Muscle layer of duodenum (tissue), 2 donors: ENCODE results near the gene BMERB1.

Source experiments
- H3K27ac ChIP-seq: one replicate; pipeline ENCODE4 v1.7.0; 2013; ENCODE audit warnings: mild to moderate bottlenecking, low read length
- H3K27me3 ChIP-seq: one replicate; pipeline ENCODE4 v1.7.0; 2013; ENCODE audit warnings: low read depth, mild to moderate bottlenecking, control low read depth, low read length
- H3K36me3 ChIP-seq, 2 donors: one replicate each; pipeline ENCODE4 v1.7.0; 2013; ENCODE audit warnings: low read length in 2 of 2, control low read depth in 1 of 2, mild to moderate bottlenecking in 1 of 2; ENCODE audit not compliant: insufficient read depth in 2 of 2, control insufficient read depth in 1 of 2
- H3K4me1 ChIP-seq, 2 donors: one replicate each; pipeline ENCODE4 v1.7.0; 2013; ENCODE audit warnings: low read length in 2 of 2, mild to moderate bottlenecking in 2 of 2, control low read depth in 1 of 2, moderate library complexity in 1 of 2; ENCODE audit not compliant: insufficient read depth in 2 of 2, control insufficient read depth in 1 of 2
- H3K4me3 ChIP-seq, 2 donors: one replicate each; pipeline ENCODE4 v1.7.0; 2013; ENCODE audit warnings: low read length in 2 of 2, low read depth in 1 of 2, mild to moderate bottlenecking in 1 of 2
- H3K9me3 ChIP-seq, 2 donors: one replicate each; pipeline ENCODE4 v1.7.0; 2013; ENCODE audit warnings: low read length in 2 of 2, control low read depth in 1 of 2, mild to moderate bottlenecking in 1 of 2; ENCODE audit not compliant: control insufficient read depth in 1 of 2
- donor health status: healthy.

BMERB1 gene

DNA sequence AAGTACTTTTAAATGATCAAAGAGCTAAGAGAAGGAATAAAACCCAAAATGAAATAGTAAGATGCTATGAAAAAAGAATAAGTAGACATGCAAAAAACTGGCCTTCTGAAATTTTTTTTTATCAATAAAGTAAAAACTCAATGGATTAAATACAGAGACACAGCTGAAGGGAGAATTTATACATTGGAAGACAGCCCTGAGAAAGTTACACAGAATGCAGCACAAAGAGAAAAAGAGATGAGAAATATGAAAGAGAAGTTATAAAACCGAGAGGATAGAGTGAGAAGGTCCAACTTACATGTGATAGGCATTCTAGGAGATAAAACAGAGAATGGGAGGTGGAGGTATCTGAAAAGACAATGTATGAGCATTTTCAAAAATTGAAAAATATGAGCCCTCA lies 151.6 kb downstream of the BMERB1 start:
- peaks cover 15 to 46% of the 10 kb centered on the region in 2 donors for H3K36me3 ChIP-seq
- no peak overlapping the region for H3K27ac ChIP-seq
- H3K27me3 ChIP-seq, result no peaks in the 10 kb centered on the region
- H3K4me3 ChIP-seq, result no peak overlapping the region
- peaks cover 0 to 3% of the 10 kb centered on the region in 2 donors for H3K9me3 ChIP-seq
- peaks cover 3 to 6% of the 10 kb centered on the region in 2 donors for H3K4me1 ChIP-seq

GRCh38 chr16:15586716-15587115 lies 152.3 kb downstream of the BMERB1 start:
- H3K27me3 ChIP-seq, result no peaks in the 10 kb centered on the region
- H3K27ac ChIP-seq, result no peak overlapping the region
- H3K36me3 ChIP-seq, result peaks cover 15 to 46% of the 10 kb centered on the region in 2 donors
- H3K9me3 ChIP-seq, result peaks cover 0 to 3% of the 10 kb centered on the region in 2 donors
- H3K4me3 ChIP-seq, result no peak overlapping the region
- peaks cover 3 to 6% of the 10 kb centered on the region in 2 donors for H3K4me1 ChIP-seq

GRCh38 chr16:15587152-15587825 lies 152.9 kb downstream of the BMERB1 start:
- Histone ChIP-seq H3K4me3 (no peak overlapping the region), H3K9me3 (peaks cover 0 to 3% of the 10 kb centered on the region in 2 donors), H3K27me3 (no peaks in the 10 kb centered on the region), H3K36me3 (peaks cover 15 to 40% of the 10 kb centered on the region in 2 donors), H3K4me1 (peaks cover 3 to 7% of the 10 kb centered on the region in 2 donors), H3K27ac (no peak overlapping the region)

GRCh38 chr16:15592324-15592723 lies 157.9 kb downstream of the BMERB1 start:
- no peak overlapping the region for H3K27ac ChIP-seq
- H3K4me3 ChIP-seq, result no peak overlapping the region
- H3K27me3 ChIP-seq, result no peaks in the 10 kb centered on the region
- peaks cover 3 to 10% of the 10 kb centered on the region in 2 donors for H3K4me1 ChIP-seq
- no peaks in the 10 kb centered on the region for H3K9me3 ChIP-seq
- peaks cover 12 to 36% of the 10 kb centered on the region in 2 donors for H3K36me3 ChIP-seq

- Histone ChIP-seq H3K36me3 (peaks cover 15 to 41% of the 10 kb centered on the region in 2 donors), H3K27ac (no peak overlapping the region), H3K4me3 (no peak overlapping the region), H3K4me1 (peaks cover 3 to 10% of the 10 kb centered on the region in 2 donors), H3K27me3 (no peaks in the 10 kb centered on the region), H3K9me3 (no peaks in the 10 kb centered on the region)
Measured at GRCh38 chr16:15593235-15593634, 158.8 kb downstream of the BMERB1 start.

GRCh38 chr16:15594711-15595320 lies 160.4 kb downstream of the BMERB1 start:
- H3K4me3 ChIP-seq, result no peak overlapping the region
- H3K27me3 ChIP-seq, result no peaks in the 10 kb centered on the region
- no peaks in the 10 kb centered on the region for H3K9me3 ChIP-seq
- no peak overlapping the region for H3K27ac ChIP-seq
- H3K4me1 ChIP-seq, result peaks cover 3 to 4% of the 10 kb centered on the region in 2 donors
- peaks cover 22 to 53% of the 10 kb centered on the region in 2 donors for H3K36me3 ChIP-seq

DNA sequence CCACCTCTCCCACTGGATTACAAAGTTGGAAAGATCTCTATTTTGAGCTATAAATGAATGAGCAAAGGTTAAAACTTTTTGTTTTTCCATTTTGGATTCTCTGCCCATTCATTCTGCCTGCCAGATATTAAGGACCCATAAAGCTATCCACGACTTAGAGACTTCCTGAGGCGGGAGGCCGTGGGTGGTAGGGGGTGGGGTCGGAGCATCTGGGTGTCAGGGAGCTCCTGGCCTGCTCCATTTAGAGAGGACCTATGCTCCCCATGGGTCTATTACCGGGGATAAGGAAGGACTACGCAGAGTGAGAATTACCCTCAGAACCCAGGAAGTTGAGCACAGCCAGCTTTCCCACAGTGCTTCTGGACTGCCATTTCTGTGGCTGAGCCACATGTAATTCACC lies 162.7 kb downstream of the BMERB1 start:
- no peaks in the 10 kb centered on the region for H3K27me3 ChIP-seq
- no peak overlapping the region for H3K4me3 ChIP-seq
- H3K36me3 ChIP-seq, result peaks cover 43 to 76% of the 10 kb centered on the region in 2 donors
- H3K27ac ChIP-seq, result no peak overlapping the region
- H3K4me1 ChIP-seq, result peaks cover 0 to 4% of the 10 kb centered on the region in 2 donors
- no peaks in the 10 kb centered on the region for H3K9me3 ChIP-seq

DNA sequence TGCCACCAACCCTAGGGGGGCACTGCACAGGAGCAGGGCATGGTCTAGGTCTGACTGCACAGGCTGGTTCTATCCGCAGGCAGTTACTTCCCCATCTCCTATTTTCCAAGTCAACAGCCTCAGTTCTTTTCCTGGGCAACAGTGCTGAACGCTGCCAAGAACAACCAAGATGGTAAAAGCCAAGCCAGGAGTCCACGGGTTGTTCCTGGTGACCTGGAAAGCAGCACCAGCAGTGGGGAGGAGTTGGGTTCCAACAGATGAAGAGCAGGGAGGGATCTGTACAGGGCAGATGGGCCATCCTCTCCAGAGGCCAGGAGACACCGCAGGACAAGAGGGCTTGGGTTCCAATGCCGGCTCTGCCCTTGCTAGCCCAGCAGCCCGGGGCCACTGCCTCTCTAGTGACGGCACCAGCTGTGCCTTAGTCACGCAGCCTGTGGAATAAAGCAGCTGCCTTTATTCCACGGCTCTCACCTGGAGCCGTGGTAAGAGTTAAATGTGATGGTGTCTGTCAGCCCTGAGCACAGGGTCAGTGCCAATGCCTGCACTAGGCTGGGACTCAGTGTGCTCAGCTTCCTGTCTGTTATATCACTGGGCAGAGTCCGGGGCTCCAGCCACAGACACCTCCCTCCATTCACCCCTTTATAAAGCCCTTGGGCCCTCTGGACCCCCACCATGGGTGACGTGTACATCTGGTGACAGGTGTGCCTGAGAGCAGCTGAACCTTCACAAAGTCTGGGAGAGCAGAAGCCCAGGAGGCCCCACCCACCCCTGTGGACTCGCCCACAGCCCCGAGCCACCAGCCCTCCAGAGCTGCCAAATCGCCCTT lies 163.6 kb downstream of the BMERB1 start:
- no peak overlapping the region for H3K27ac ChIP-seq
- H3K9me3 ChIP-seq, result no peaks in the 10 kb centered on the region
- H3K4me1 ChIP-seq, result no peaks in the 10 kb centered on the region
- peaks cover 52 to 85% of the 10 kb centered on the region in 2 donors for H3K36me3 ChIP-seq
- no peak overlapping the region for H3K4me3 ChIP-seq
- no peaks in the 10 kb centered on the region for H3K27me3 ChIP-seq

- no peaks in the 10 kb centered on the region for H3K4me1 ChIP-seq
- peaks cover 58 to 92% of the 10 kb centered on the region in 2 donors for H3K36me3 ChIP-seq
- H3K4me3 ChIP-seq, result no peak overlapping the region
- no peak overlapping the region for H3K27ac ChIP-seq
- no peaks in the 10 kb centered on the region for H3K27me3 ChIP-seq
- no peaks in the 10 kb centered on the region for H3K9me3 ChIP-seq
Measured at GRCh38 chr16:15598648-15599190, 164.3 kb downstream of the BMERB1 start.

- H3K4me1 ChIP-seq, result no peaks in the 10 kb centered on the region
- no peak overlapping the region for H3K27ac ChIP-seq
- H3K27me3 ChIP-seq, result no peaks in the 10 kb centered on the region
- peaks cover 63 to 96% of the 10 kb centered on the region in 2 donors for H3K36me3 ChIP-seq
- H3K9me3 ChIP-seq, result no peaks in the 10 kb centered on the region
- no peak overlapping the region for H3K4me3 ChIP-seq
Measured at GRCh38 chr16:15599303-15600070, 165.1 kb downstream of the BMERB1 start.
